ENCODE measurements around the gene FMN1.
"Not testable (repeated sequence)": the region's sequence is repeated elsewhere in the genome, so short reads cannot be mapped to it uniquely, and the experiment has no call there.

- not testable (repeated sequence) for TF ChIP-seq POLR2A (IDR thresholded peaks at IDR 0.05; ENCODE audit: insufficient read depth in 1 of 2, low read depth in 2 of 2, low read length in 2 of 2); EZH2 (conservative IDR thresholded peaks at IDR 0.05; ENCODE audit: low read depth, low read length); MAX (IDR thresholded peaks at IDR 0.05)
Observed at GRCh38 chr15:33069903-33070302, 124.6 kb downstream of the FMN1 start.

Measured in HepG2 (cell line).